ENCODE measurements around the gene OR2L13.

GRCh38 chr1:248094884-248095283 lies at the start of gene OR2L13:
- TF ChIP-seq, protein P1, sequence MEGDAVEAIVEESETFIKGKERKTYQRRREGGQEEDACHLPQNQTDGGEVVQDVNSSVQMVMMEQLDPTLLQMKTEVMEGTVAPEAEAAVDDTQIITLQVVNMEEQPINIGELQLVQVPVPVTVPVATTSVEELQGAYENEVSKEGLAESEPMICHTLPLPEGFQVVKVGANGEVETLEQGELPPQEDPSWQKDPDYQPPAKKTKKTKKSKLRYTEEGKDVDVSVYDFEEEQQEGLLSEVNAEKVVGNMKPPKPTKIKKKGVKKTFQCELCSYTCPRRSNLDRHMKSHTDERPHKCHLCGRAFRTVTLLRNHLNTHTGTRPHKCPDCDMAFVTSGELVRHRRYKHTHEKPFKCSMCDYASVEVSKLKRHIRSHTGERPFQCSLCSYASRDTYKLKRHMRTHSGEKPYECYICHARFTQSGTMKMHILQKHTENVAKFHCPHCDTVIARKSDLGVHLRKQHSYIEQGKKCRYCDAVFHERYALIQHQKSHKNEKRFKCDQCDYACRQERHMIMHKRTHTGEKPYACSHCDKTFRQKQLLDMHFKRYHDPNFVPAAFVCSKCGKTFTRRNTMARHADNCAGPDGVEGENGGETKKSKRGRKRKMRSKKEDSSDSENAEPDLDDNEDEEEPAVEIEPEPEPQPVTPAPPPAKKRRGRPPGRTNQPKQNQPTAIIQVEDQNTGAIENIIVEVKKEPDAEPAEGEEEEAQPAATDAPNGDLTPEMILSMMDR (IDR thresholded peaks at IDR 0.05), result no peak
- no peak for TF ChIP-seq POLR2A (IDR thresholded peaks at IDR 0.05)
